MCF 10A (cell line): ENCODE measurements around the gene ADGRG3. TPM values are rescaled to one million over a fixed set of nuclear protein-coding genes. Genes with fewer than 3 reads are reported as not detected.

Experiments used
- BruUV-seq: library from RNA; stranded (reverse); fragments of 400-500 nt; replicated peaks from 2 replicates; lab custom pipeline; 2021; lab: Mats Ljungman, UMichigan
- CTCF ChIA-PET: fragments of 300-600 bp; sonication (Branson Sonifier 250); formaldehyde crosslinking; extraction: SDS; loops from one replicate; lab custom pipeline; 2021; ENCODE audit warnings: antibody characterized with exemption, inconsistent platforms; lab: Yijun Ruan, JAX
- POLR2A ChIA-PET: fragments of 300-600, 350-650 bp; sonication (Branson Sonifier 250); formaldehyde crosslinking; extraction: SDS; loops from one replicate; lab custom pipeline; 2020; ENCODE audit warnings: antibody characterized with exemption, inconsistent platforms; lab: Yijun Ruan, JAX
- DNase-seq: peaks from one replicate; pipeline ENCODE4 v3.0.0-alpha.2; 2018; ENCODE audit not compliant: unreplicated experiment
- H3K27ac Mint-ChIP-seq: one replicate; pipeline ENCODE4 v1.8.0; 2022; ENCODE audit warnings: mild to moderate bottlenecking, low read depth, mixed read lengths; ENCODE audit not compliant: unreplicated experiment
- H3K27me3 Mint-ChIP-seq: one replicate; pipeline ENCODE4 v1.8.0; 2022; ENCODE audit warnings: mixed read lengths; ENCODE audit not compliant: insufficient read depth, unreplicated experiment
- H3K36me3 Mint-ChIP-seq: one replicate; pipeline ENCODE4 v1.8.0; 2022; ENCODE audit warnings: mild to moderate bottlenecking, moderate library complexity, mixed read lengths; ENCODE audit not compliant: insufficient read depth, unreplicated experiment
- H3K4me1 Mint-ChIP-seq: one replicate; pipeline ENCODE4 v1.8.0; 2022; ENCODE audit warnings: mixed read lengths; ENCODE audit not compliant: insufficient read depth, unreplicated experiment
- H3K4me3 Mint-ChIP-seq: one replicate; pipeline ENCODE4 v1.8.0; 2022; ENCODE audit warnings: mild to moderate bottlenecking, moderate library complexity, mixed read lengths; ENCODE audit not compliant: unreplicated experiment
- H3K9me3 Mint-ChIP-seq: one replicate; pipeline ENCODE4 v1.8.0; 2022; ENCODE audit warnings: mixed read lengths; ENCODE audit not compliant: unreplicated experiment
- CTCF ChIP-seq: fragments of 200-600 bp; IDR thresholded peaks from one replicate; pipeline ENCODE4 v1.8.0; 2022; ENCODE audit warnings: antibody characterized with exemption, mild to moderate bottlenecking; ENCODE audit not compliant: unreplicated experiment
- intact Hi-C: fragments of 100-400 bp; cut with micrococcal nuclease; formaldehyde crosslinking; loops from 2 replicates; pipeline ENCODE4 v1.14.1; 2022
- total RNA-seq: library from RNA; stranded (reverse); gene quantifications from 2 replicates; pipeline ENCODE4 v1.2.3, GENCODE V29; 2022

ADGRG3 gene
- total RNA-seq, 1 experiment from 2014 or later = not detected

GRCh38 chr16:57656342-57656955 lies 11.7 kb upstream of the ADGRG3 start:
- no peak overlapping the region for H3K4me3 Mint-ChIP-seq
- peaks cover 6% of the 10 kb centered on the region for H3K4me1 Mint-ChIP-seq
- H3K36me3 Mint-ChIP-seq = no peaks in the 10 kb centered on the region
- no peak for DNase-seq
- intact Hi-C loops = no loop called here
- no peak overlapping the region for H3K27ac Mint-ChIP-seq
- BruUV-seq = no TSS peak
- TF ChIP-seq CTCF = no peak
- no peaks in the 10 kb centered on the region for H3K27me3 Mint-ChIP-seq
- no peaks in the 10 kb centered on the region for H3K9me3 Mint-ChIP-seq
- ChIA-PET CTCF (no interaction called here), POLR2A (no interaction called here)

- Mint-ChIP-seq H3K9me3 (no peaks in the 10 kb centered on the region), H3K4me1 (peaks cover 6% of the 10 kb centered on the region), H3K36me3 (no peaks in the 10 kb centered on the region), H3K27ac (no peak overlapping the region), H3K4me3 (no peak overlapping the region), H3K27me3 (no peaks in the 10 kb centered on the region)
- TF ChIP-seq CTCF = no peak
- CTCF ChIA-PET = interaction anchor here (2.0 kb wide), 1 partner anchor 8 kb away, joined by 9 read pairs; no protein-coding TSS in a partner anchor
- BruUV-seq = no TSS peak
- POLR2A ChIA-PET = no interaction called here
- no peak for DNase-seq
- intact Hi-C loops = no loop called here
These were observed 10.9 kb upstream of the ADGRG3 start for GRCh38 chr16:57657228-57657627.

GRCh38 chr16:57658130-57658877 lies 9.8 kb upstream of the ADGRG3 start:
- POLR2A ChIA-PET = no interaction called here
- no peak overlapping the region for H3K4me3 Mint-ChIP-seq
- H3K36me3 Mint-ChIP-seq = no peaks in the 10 kb centered on the region
- no peak for TF ChIP-seq CTCF
- intact Hi-C loops = no loop called here
- BruUV-seq = no TSS peak
- H3K9me3 Mint-ChIP-seq = no peaks in the 10 kb centered on the region
- DNase-seq = no peak
- H3K4me1 Mint-ChIP-seq = peaks cover 6% of the 10 kb centered on the region
- H3K27me3 Mint-ChIP-seq = no peaks in the 10 kb centered on the region
- CTCF ChIA-PET = interaction anchor here (2.0 kb wide), 1 partner anchor 9 kb away, joined by 9 read pairs; no protein-coding TSS in a partner anchor
- no peak overlapping the region for H3K27ac Mint-ChIP-seq

GRCh38 chr16:57658878-57659674 lies 9.0 kb upstream of the ADGRG3 start:
- H3K9me3 Mint-ChIP-seq = no peaks in the 10 kb centered on the region
- H3K4me1 Mint-ChIP-seq = peaks cover 6% of the 10 kb centered on the region
- TF ChIP-seq CTCF = no peak
- intact Hi-C loops = no loop called here
- ChIA-PET POLR2A (no interaction called here), CTCF (interaction anchor here (1.5 to 2.0 kb wide), 2 partner anchors 10 kb away, joined by 4 to 9 read pairs; no protein-coding TSS in a partner anchor)
- H3K27me3 Mint-ChIP-seq = no peaks in the 10 kb centered on the region
- DNase-seq = no peak
- H3K36me3 Mint-ChIP-seq = no peaks in the 10 kb centered on the region
- no TSS peak for BruUV-seq
- no peak overlapping the region for H3K4me3 Mint-ChIP-seq
- no peak overlapping the region for H3K27ac Mint-ChIP-seq
